Karpas-422 (cell line): ENCODE measurements around the gene VPS8. TPM values are rescaled to one million over a fixed set of nuclear protein-coding genes. Genes with fewer than 3 reads are reported as not detected.

Experiments
- DNase-seq: peaks from one replicate; pipeline ENCODE4 v3.0.0-alpha.2; 2015
- H2AFZ ChIP-seq: fragments of 200-600 bp; sonication (generic); 2 replicates; pipeline ENCODE4 v1.6.1; 2014; ENCODE audit warnings: antibody characterized with exemption, low read length, mixed read lengths
- H3K27ac ChIP-seq: fragments of 200-600 bp; sonication (generic); 2 replicates; pipeline ENCODE4 v1.5.1; 2014; ENCODE audit warnings: mild to moderate bottlenecking, low read length, moderate library complexity
- H3K27me3 ChIP-seq: fragments of 200-600 bp; sonication (generic); 2 replicates; pipeline ENCODE4 v1.6.1; 2014; ENCODE audit warnings: low read length, mixed read lengths
- H3K36me3 ChIP-seq: fragments of 200-600 bp; sonication (generic); 2 replicates; pipeline ENCODE4 v1.6.1; 2014; ENCODE audit warnings: low read length, mixed read lengths; ENCODE audit not compliant: insufficient read depth
- H3K4me1 ChIP-seq: fragments of 200-600 bp; sonication (generic); 2 replicates; pipeline ENCODE4 v1.6.1; 2014; ENCODE audit warnings: mild to moderate bottlenecking, low read length, mixed read lengths
- H3K4me2 ChIP-seq: fragments of 200-600 bp; sonication (generic); 2 replicates; pipeline ENCODE4 v1.6.1; 2014; ENCODE audit warnings: low read length, low read depth, mild to moderate bottlenecking; ENCODE audit not compliant: poor library complexity, severe bottlenecking
- H3K4me3 ChIP-seq: fragments of 200-600 bp; sonication (generic); 2 replicates; pipeline ENCODE4 v1.5.1; 2014; ENCODE audit warnings: mild to moderate bottlenecking, antibody characterized with exemption, low read length, mixed read lengths
- H3K79me2 ChIP-seq: fragments of 200-600 bp; sonication (generic); 2 replicates; pipeline ENCODE4 v1.6.1; 2014; ENCODE audit warnings: mild to moderate bottlenecking, low read length, mixed read lengths
- H3K9ac ChIP-seq: fragments of 200-600 bp; sonication (generic); 2 replicates; pipeline ENCODE4 v1.6.0; 2014; ENCODE audit warnings: low read length
- H3K9me2 ChIP-seq: fragments of 200-600 bp; sonication (generic), shearing (Covaris generic); replicated peaks from 2 replicates; pipeline ENCODE4 v1.6.0; 2014; ENCODE audit warnings: mild to moderate bottlenecking, low read length, moderate library complexity; ENCODE audit not compliant: insufficient read depth
- H3K9me3 ChIP-seq: fragments of 300-700, 200-600 bp; sonication (generic); 2 replicates; pipeline ENCODE4 v1.6.1; 2014; ENCODE audit warnings: low read length, mixed read lengths
- H4K20me1 ChIP-seq: fragments of 200-600 bp; sonication (generic); 2 replicates; pipeline ENCODE4 v1.6.1; 2014; ENCODE audit warnings: mild to moderate bottlenecking, antibody characterized with exemption, low read length, low read depth; ENCODE audit not compliant: insufficient read depth
- total RNA-seq: library from RNA; depleted of rRNA; stranded (reverse); fragments of >200 nt; shearing (Covaris generic); gene quantifications from 2 replicates; pipeline ENCODE4 v1.2.3, GENCODE V29; 2014; ENCODE audit warnings: low replicate concordance; rRNA removed

Gene VPS8, protein sequence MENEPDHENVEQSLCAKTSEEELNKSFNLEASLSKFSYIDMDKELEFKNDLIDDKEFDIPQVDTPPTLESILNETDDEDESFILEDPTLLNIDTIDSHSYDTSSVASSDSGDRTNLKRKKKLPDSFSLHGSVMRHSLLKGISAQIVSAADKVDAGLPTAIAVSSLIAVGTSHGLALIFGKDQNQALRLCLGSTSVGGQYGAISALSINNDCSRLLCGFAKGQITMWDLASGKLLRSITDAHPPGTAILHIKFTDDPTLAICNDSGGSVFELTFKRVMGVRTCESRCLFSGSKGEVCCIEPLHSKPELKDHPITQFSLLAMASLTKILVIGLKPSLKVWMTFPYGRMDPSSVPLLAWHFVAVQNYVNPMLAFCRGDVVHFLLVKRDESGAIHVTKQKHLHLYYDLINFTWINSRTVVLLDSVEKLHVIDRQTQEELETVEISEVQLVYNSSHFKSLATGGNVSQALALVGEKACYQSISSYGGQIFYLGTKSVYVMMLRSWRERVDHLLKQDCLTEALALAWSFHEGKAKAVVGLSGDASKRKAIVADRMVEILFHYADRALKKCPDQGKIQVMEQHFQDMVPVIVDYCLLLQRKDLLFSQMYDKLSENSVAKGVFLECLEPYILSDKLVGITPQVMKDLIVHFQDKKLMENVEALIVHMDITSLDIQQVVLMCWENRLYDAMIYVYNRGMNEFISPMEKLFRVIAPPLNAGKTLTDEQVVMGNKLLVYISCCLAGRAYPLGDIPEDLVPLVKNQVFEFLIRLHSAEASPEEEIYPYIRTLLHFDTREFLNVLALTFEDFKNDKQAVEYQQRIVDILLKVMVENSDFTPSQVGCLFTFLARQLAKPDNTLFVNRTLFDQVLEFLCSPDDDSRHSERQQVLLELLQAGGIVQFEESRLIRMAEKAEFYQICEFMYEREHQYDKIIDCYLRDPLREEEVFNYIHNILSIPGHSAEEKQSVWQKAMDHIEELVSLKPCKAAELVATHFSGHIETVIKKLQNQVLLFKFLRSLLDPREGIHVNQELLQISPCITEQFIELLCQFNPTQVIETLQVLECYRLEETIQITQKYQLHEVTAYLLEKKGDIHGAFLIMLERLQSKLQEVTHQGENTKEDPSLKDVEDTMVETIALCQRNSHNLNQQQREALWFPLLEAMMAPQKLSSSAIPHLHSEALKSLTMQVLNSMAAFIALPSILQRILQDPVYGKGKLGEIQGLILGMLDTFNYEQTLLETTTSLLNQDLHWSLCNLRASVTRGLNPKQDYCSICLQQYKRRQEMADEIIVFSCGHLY (N-terminal part only)
- 77.5 and 168 TPM in 2 replicates for total RNA-seq

DNA sequence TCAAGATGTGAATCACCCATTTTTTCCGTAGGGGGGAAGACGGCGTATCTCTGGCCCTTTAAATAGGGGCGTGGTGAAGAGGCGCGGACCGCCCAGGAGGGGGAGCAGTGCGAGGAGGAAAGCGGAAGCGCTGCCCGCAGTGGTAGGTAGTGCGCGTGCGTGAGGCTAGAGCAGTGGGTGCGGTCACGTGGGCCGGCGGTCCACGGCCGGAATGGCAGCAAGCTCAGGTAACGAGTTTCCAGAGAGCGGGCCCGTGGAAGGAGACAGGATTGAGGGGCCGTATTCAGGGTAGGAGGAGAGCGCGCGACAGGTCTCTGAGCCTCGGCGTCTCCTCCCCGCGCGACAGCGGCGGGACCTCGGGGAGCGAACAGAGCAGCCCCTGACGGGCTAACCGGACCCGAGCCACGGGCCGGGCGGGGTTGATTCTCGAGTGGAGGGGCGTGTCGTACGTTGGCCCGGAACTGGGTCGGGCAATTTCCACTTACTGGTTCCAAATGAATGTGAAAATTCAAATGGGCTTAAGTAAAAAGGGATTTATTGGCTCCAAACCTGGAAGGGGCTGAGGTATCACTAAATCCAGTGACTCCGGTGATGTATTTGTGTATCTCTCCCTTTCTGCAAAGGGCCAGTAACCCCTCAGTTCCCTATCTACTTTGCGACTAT, at the start of gene VPS8:
TSS of gene VPS8 (plus strand) at position 168 of the 663 bp plus-strand sequence. CDS start 12,467 bp downstream, outside the sequence.
- peak; percentile 100 for DNase-seq
- Histone ChIP-seq H3K36me3 (peaks cover 13% of the 10 kb centered on the region; the same call in 1 of the 2 replicates), H3K9ac (peak within 1 kb of the TSS; percentile 81), H3K27me3 (no peaks in the 10 kb centered on the region), H3K4me1 (peaks cover 45% of the 10 kb centered on the region), H3K9me3 (no peaks in the 10 kb centered on the region), H3K4me3 (peak within 1 kb of the TSS; percentile 84), H3K4me2 (peak within 1 kb of the TSS; percentile 86), H4K20me1 (peaks cover 3% of the 10 kb centered on the region; the same call in 1 of the 2 replicates), H3K27ac (peak within 1 kb of the TSS; percentile 5), H3K79me2 (peaks cover 50% of the 10 kb centered on the region), H3K9me2 (no peaks in the 10 kb centered on the region; the same call in 1 of the 2 replicates), H2AFZ (peak within 1 kb of the TSS; percentile 72)

DNA sequence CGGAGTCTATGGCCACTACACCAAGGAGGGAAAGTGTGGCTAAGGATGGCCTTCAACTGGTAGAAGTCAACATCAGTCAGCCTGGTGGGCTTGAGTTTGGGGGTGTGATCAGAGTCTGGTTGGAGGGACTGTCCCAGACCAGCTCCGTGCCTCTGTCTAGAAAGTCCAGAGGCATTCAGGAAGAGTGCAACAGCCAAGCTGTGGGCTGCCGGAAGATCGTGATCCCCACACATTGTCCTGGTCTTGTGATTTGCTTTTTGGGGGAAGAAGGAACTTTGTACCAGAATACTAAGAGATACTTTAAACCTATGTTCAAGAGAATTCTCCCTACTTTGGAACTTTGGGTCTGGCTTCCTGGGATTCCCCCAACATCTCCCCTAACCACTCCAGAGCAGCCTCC, 47.8 kb upstream of the VPS8 start:
- Histone ChIP-seq H3K9me2 (no peaks in the 10 kb centered on the region), H3K9ac (no peak overlapping the region), H2AFZ (no peak overlapping the region), H3K79me2 (no peaks in the 10 kb centered on the region), H3K4me1 (peaks cover 52% of the 10 kb centered on the region), H3K9me3 (no peaks in the 10 kb centered on the region), H3K4me3 (no peak overlapping the region), H3K27ac (no peak overlapping the region), H4K20me1 (no peaks in the 10 kb centered on the region), H3K4me2 (no peak overlapping the region), H3K27me3 (no peaks in the 10 kb centered on the region), H3K36me3 (no peaks in the 10 kb centered on the region)
- DNase-seq = no peak

DNA sequence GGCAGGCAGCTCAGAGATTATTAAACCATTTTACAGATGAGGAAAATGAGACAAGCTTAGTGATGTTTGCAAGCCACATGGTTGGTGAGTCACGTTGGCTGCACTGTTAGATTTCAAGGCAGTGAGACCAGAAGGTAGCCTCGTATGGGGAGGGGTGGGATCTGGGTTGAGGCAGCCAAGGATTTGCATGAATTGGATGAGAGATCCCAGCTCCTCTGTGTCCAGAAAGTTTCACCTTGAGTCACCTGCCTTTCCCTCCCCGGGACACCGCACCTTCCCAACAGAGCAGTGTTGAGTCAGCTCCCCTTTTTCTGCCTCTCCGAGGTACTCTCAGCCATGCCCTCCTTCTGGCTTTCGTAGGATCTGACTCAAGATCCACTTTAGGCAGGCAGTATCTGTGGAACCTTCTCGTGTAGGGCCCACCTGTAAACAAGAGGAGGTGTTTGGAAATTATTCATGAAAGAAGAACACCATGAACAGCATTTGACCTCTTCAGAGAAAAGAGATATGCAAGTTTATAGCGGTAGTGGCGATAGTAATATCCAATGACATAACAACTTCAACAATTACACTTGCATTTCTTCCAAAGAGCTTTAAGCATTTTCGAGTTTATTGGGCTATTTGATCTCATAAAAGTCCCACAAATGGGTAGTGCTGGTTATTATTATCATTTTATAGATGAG, 46.8 kb upstream of the VPS8 start:
- peak; percentile 77 for DNase-seq
- Histone ChIP-seq H2AFZ (peak overlapping the region; percentile 66), H3K4me2 (peak overlapping the region; percentile 60)

DNA sequence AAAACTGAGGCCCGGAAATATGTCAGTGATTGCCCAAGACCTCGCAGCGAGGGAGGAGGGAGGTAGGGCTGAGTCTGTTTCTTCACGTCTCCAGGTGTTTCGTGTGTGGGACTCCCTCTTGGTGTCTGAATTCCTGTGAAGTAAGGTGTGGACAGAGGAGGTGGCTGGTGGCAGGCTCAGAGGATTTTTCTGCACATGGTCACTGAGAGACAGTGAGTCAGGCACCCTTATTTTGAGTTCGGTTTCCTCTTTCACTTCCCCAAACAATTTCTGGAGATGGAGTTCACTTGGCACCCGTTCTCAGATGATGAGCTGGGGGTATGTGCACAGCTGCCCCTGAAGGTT, 46.3 kb upstream of the VPS8 start:
- no peaks in the 10 kb centered on the region for H3K9me2 ChIP-seq
- no peaks in the 10 kb centered on the region for H3K9me3 ChIP-seq
- H3K36me3 ChIP-seq = no peaks in the 10 kb centered on the region
- H3K27me3 ChIP-seq = no peaks in the 10 kb centered on the region
- peak overlapping the region; percentile 51 for H3K9ac ChIP-seq
- peak overlapping the region; percentile 40 for H3K4me3 ChIP-seq
- DNase-seq = peak; percentile 95
- H3K4me2 ChIP-seq = peak overlapping the region; percentile 60
- no peaks in the 10 kb centered on the region for H4K20me1 ChIP-seq
- peak overlapping the region; percentile 66 for H2AFZ ChIP-seq
- no peaks in the 10 kb centered on the region for H3K79me2 ChIP-seq
- H3K4me1 ChIP-seq = peaks cover 45% of the 10 kb centered on the region
- peak overlapping the region; percentile 88 for H3K27ac ChIP-seq

More for the DNA sequence above, 46.8 kb upstream of the VPS8 start:
- no peaks in the 10 kb centered on the region for H3K36me3 ChIP-seq
- H3K4me3 ChIP-seq = peak overlapping the region; percentile 40
- H3K9me2 ChIP-seq = no peaks in the 10 kb centered on the region
- no peaks in the 10 kb centered on the region for H3K79me2 ChIP-seq
- no peaks in the 10 kb centered on the region for H4K20me1 ChIP-seq
- H3K27me3 ChIP-seq = no peaks in the 10 kb centered on the region
- peak overlapping the region; percentile 88 for H3K27ac ChIP-seq
- peaks cover 50% of the 10 kb centered on the region for H3K4me1 ChIP-seq
- H3K9ac ChIP-seq = peak overlapping the region; percentile 51
- H3K9me3 ChIP-seq = no peaks in the 10 kb centered on the region

DNA sequence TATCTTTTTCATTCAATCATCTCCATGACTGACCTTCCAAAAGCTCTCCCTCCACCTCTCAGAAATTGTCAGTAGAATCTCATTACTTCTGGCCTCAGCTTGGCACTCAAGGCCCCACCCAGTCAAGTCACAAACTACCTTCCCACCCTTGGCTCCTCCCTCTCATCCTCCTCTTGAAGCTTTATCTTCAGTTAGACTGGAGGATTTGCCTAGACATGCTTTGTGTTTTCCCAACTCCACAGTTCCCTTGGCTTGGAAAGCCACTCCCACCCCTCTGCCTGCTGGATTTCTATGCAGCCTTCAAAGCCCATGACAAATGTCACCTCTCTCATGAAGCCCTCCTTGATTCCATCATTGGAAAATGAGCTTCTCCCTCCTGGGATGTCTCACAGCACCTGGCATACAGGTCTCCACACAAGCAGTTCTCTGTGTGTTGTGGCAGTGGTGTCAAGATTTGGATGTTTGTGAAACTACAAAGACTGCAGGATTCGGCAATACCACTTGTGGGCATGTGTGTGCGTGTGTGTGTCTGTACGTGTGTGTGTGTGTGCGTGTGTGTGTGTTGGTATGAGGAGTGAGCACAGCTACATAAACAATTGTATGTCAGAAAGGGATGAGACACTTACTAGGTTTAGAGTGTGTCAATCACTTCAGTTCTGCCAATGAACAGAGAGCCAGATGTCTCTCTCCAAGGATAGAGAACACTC, 45.3 kb upstream of the VPS8 start:
- peak overlapping the region; percentile 51; the same call in 1 of the 2 replicates for H3K9ac ChIP-seq
- no peak overlapping the region for H2AFZ ChIP-seq
- no peaks in the 10 kb centered on the region for H3K79me2 ChIP-seq
- H3K9me2 ChIP-seq = no peaks in the 10 kb centered on the region
- H3K9me3 ChIP-seq = no peaks in the 10 kb centered on the region
- peaks cover 35% of the 10 kb centered on the region for H3K4me1 ChIP-seq
- H3K27ac ChIP-seq = peak overlapping the region; percentile 88; the same call in 1 of the 2 replicates
- H4K20me1 ChIP-seq = no peaks in the 10 kb centered on the region
- no peaks in the 10 kb centered on the region for H3K27me3 ChIP-seq
- peak; percentile 66 for DNase-seq
- H3K36me3 ChIP-seq = no peaks in the 10 kb centered on the region
- no peak overlapping the region; the same call in 1 of the 2 replicates for H3K4me3 ChIP-seq
- peak overlapping the region; percentile 60 for H3K4me2 ChIP-seq

DNA sequence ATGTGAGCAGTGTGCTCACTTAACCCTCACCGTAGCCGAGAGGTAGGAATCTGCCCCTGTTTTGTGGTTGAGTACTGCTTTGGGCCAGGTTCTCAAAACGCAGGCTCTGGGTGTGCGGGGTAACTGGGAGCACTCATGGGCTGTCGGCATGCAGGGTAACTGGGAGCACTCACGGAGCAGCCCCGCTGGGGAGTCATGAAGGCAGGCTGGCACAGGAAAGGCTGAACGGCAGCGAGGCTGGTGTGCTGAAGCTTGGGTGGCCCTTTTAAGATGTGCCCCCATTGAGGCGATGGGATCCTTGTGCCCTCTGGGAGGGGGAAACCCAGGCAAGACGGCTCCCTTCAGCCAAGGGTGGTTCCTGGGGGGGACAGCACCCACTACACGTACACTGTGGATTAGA, 44.6 kb upstream of the VPS8 start:
- Histone ChIP-seq H3K9me3 (no peaks in the 10 kb centered on the region), H2AFZ (no peak overlapping the region), H3K79me2 (no peaks in the 10 kb centered on the region), H3K9me2 (no peaks in the 10 kb centered on the region), H3K36me3 (no peaks in the 10 kb centered on the region), H3K4me3 (no peak overlapping the region), H3K27me3 (no peaks in the 10 kb centered on the region), H3K4me1 (peaks cover 30% of the 10 kb centered on the region), H3K4me2 (no peak overlapping the region), H4K20me1 (no peaks in the 10 kb centered on the region), H3K9ac (no peak overlapping the region), H3K27ac (no peak overlapping the region)
- no peak for DNase-seq
